Neural progenitor cell (in vitro differentiated cells): ENCODE results near the gene MACROH2A1.

Source experiments
- EZH2 ChIP-seq: fragments of 200-600 bp; sonication (generic); IDR thresholded peaks from 2 replicates; pipeline ENCODE4 v1.6.1; 2017; ENCODE audit warnings: antibody characterized with exemption, mild to moderate bottlenecking, moderate library complexity
- TF ChIP-seq, protein P1 (sequence below): fragments of 200-600 bp; sonication (generic); IDR thresholded peaks from 2 replicates; pipeline ENCODE4 v1.5.1; 2017; ENCODE audit warnings: antibody characterized with exemption, mild to moderate bottlenecking

DNA sequence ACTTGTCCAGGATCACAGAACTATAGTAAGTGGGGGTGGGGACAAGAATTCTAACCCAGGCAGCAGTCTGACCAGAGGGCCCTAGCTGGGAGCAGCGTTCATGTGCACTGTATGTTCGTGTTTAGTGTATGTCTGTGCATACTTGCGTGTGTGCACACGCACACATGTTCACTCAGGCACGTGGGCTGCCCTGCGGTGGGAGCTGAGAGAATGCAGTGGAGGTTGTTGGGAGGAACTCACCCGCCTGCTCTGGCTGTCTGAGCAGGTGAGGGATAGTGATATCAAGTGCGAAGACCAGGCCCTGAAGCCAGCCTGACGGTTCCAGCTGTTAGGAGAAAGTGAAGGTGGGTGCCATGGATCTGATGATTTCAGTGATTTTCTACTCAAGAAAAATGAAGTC, 47.2 kb upstream of the MACROH2A1 start:
- TF ChIP-seq, protein P1, sequence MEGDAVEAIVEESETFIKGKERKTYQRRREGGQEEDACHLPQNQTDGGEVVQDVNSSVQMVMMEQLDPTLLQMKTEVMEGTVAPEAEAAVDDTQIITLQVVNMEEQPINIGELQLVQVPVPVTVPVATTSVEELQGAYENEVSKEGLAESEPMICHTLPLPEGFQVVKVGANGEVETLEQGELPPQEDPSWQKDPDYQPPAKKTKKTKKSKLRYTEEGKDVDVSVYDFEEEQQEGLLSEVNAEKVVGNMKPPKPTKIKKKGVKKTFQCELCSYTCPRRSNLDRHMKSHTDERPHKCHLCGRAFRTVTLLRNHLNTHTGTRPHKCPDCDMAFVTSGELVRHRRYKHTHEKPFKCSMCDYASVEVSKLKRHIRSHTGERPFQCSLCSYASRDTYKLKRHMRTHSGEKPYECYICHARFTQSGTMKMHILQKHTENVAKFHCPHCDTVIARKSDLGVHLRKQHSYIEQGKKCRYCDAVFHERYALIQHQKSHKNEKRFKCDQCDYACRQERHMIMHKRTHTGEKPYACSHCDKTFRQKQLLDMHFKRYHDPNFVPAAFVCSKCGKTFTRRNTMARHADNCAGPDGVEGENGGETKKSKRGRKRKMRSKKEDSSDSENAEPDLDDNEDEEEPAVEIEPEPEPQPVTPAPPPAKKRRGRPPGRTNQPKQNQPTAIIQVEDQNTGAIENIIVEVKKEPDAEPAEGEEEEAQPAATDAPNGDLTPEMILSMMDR = no peak
- TF ChIP-seq EZH2 = no peak
